ENCODE results near the gene ARHGEF12. TPM values are rescaled to one million over a fixed set of nuclear protein-coding genes. Genes with fewer than 3 reads are reported as not detected.
A peak's percentile ranks its signal among the peaks of the same experiment; 100 is the strongest.

ARHGEF12 gene
- total and polyA plus RNA-seq, 4 donors = 19.0 to 243 (median 55.6) TPM

DNA sequence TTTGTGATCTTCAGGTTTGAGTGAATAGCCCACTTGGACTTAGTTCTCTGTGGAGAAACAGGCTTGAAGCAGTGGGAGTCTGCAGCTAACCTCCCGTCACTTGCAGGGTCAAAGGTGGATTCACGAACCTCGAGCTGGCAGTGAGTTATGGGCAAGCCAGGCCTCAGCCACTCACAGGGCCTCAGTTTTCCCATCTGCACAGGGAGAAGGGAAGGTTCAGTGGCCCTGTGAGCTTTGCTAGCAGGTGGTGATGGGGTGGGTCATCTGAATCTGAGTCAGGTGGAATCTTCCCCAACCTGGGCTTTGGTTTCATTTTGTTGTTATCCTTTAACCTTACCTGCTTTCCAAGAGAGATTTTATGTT is 88.7 kb downstream of the ARHGEF12 start:
- ATAC-seq (ENCODE audit: insufficient read depth, low FRiP score) = no peak
- Histone ChIP-seq H3K4me1 (ENCODE audit: control insufficient read depth in 5 of 5, insufficient read depth in 5 of 5, low read length in 5 of 5) (peaks cover 0 to 3% (median 0%) of the 10 kb centered on the region in 5 donors), H3K9me3 (ENCODE audit: control insufficient read depth in 4 of 4, insufficient read depth in 3 of 4, low read length in 3 of 4) (peaks cover 0 to 1% (median 0%) of the 10 kb centered on the region in 4 donors), H3K27me3 (ENCODE audit: control insufficient read depth in 3 of 3, insufficient read depth in 3 of 3, low read length in 2 of 3) (no peaks in the 10 kb centered on the region), H3K36me3 (ENCODE audit: control insufficient read depth in 4 of 4, insufficient read depth in 4 of 4, low read length in 4 of 4) (peaks cover 3 to 24% (median 13%) of the 10 kb centered on the region in 4 donors), H3K9ac (ENCODE audit: insufficient read depth in 1 of 2, low read length in 2 of 2) (no peak overlapping the region), H3K4me3 (no peak overlapping the region), H3K27ac (ENCODE audit: low read depth in 1 of 2, low read length in 1 of 2) (no peak overlapping the region)
- no peak for DNase-seq
- TF ChIP-seq, protein P1, sequence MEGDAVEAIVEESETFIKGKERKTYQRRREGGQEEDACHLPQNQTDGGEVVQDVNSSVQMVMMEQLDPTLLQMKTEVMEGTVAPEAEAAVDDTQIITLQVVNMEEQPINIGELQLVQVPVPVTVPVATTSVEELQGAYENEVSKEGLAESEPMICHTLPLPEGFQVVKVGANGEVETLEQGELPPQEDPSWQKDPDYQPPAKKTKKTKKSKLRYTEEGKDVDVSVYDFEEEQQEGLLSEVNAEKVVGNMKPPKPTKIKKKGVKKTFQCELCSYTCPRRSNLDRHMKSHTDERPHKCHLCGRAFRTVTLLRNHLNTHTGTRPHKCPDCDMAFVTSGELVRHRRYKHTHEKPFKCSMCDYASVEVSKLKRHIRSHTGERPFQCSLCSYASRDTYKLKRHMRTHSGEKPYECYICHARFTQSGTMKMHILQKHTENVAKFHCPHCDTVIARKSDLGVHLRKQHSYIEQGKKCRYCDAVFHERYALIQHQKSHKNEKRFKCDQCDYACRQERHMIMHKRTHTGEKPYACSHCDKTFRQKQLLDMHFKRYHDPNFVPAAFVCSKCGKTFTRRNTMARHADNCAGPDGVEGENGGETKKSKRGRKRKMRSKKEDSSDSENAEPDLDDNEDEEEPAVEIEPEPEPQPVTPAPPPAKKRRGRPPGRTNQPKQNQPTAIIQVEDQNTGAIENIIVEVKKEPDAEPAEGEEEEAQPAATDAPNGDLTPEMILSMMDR (IDR thresholded peaks at IDR 0.05; ENCODE audit: control extremely low read depth, extremely low read depth) = no peak
- WGBS, 2 donors = 83 to 92% methylated on average over 3 of the region's 3 CpGs

DNA sequence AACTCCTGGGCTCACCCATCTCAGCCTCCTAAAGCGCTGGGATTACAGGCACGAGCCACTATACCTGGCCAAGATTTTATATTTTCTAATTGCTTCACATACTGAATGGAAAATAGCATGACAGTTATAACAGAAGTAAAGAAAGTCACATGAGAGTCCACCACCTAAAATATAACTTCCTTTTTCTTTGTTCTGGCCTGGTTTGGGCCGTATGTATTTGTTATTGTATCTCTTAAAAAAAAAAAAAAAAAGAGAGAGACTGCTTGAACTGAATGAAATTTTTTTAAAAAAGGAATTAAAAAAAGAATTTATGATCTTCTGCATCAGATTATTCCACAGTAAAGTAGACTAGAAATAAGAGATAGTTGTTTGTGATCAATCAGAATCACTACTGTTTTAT is 89.3 kb downstream of the ARHGEF12 start:
- peaks cover 0 to 1% (median 0%) of the 10 kb centered on the region in 4 donors for H3K9me3 ChIP-seq (ENCODE audit: control insufficient read depth in 4 of 4, insufficient read depth in 3 of 4, low read length in 3 of 4)
- ATAC-seq (ENCODE audit: insufficient read depth, low FRiP score) (no peak), DNase-seq (no peak)
- H3K27ac ChIP-seq (ENCODE audit: low read depth in 1 of 2, low read length in 1 of 2) = no peak overlapping the region
- peaks cover 3 to 24% (median 13%) of the 10 kb centered on the region in 4 donors for H3K36me3 ChIP-seq (ENCODE audit: control insufficient read depth in 4 of 4, insufficient read depth in 4 of 4, low read length in 4 of 4)
- H3K27me3 ChIP-seq (ENCODE audit: control insufficient read depth in 3 of 3, insufficient read depth in 3 of 3, low read length in 2 of 3) = no peaks in the 10 kb centered on the region
- TF ChIP-seq, protein P1 (IDR thresholded peaks at IDR 0.05; ENCODE audit: control extremely low read depth, extremely low read depth) = no peak
- WGBS, 2 donors = 42 to 66% methylated on average over 3 of the region's 3 CpGs
- no peak overlapping the region for H3K4me3 ChIP-seq
- H3K9ac ChIP-seq (ENCODE audit: insufficient read depth in 1 of 2, low read length in 2 of 2) = no peak overlapping the region
- H3K4me1 ChIP-seq (ENCODE audit: control insufficient read depth in 5 of 5, insufficient read depth in 5 of 5, low read length in 5 of 5) = peaks cover 0 to 3% (median 0%) of the 10 kb centered on the region in 5 donors

DNA sequence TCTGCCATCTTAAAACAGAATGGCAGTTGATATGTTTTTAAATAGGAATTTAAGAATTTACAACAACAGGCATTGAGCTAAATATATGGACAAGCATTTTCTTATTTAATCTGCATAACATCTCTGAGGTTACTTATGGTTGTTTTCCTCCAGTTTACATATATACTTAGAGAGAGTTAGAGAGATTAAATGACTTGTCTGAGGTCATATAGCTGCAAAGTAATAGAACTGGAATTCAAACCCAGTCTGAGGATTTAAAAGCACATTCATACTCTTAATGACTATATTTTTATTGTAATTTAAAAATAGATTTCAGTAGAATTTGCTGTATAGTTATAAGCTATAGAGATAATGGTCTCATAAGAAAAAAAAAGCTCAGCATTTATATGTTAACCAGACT is 93.9 kb downstream of the ARHGEF12 start:
- Histone ChIP-seq H3K27me3 (ENCODE audit: control insufficient read depth in 3 of 3, insufficient read depth in 3 of 3, low read length in 2 of 3) (no peaks in the 10 kb centered on the region), H3K36me3 (ENCODE audit: control insufficient read depth in 4 of 4, insufficient read depth in 4 of 4, low read length in 4 of 4) (peaks cover 0 to 16% (median 11%) of the 10 kb centered on the region in 4 donors), H3K27ac (ENCODE audit: low read depth in 1 of 2, low read length in 1 of 2) (no peak overlapping the region), H3K4me1 (ENCODE audit: control insufficient read depth in 5 of 5, insufficient read depth in 5 of 5, low read length in 5 of 5) (peaks cover 0 to 3% (median 0%) of the 10 kb centered on the region in 5 donors), H3K9ac (ENCODE audit: insufficient read depth in 1 of 2, low read length in 2 of 2) (no peak overlapping the region), H3K4me3 (no peak overlapping the region), H3K9me3 (ENCODE audit: control insufficient read depth in 4 of 4, insufficient read depth in 3 of 4, low read length in 3 of 4) (no peaks in the 10 kb centered on the region)
- TF ChIP-seq, protein P1 (IDR thresholded peaks at IDR 0.05; ENCODE audit: control extremely low read depth, extremely low read depth) = no peak
- DNase-seq (no peak), ATAC-seq (ENCODE audit: insufficient read depth, low FRiP score) (no peak)

DNA sequence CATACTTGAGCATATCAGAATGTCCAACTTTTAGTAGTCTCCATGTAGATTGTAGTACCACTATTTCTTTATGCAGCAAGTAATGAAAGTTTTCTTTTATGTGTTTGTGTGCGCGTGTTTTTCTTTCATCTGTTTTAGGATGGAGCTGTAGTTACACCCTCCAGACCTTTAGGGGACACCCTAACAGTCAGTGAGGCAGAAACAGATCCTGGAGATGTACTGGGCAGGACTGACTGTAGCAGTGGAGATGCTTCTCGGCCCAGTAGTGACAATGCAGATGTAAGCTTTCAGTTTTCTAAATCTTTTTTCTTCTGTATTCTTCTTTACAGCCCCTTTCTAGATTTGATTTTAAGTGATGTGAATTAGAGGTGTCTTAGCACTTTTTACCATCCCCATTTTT is 95.4 kb downstream of the ARHGEF12 start:
- 72 to 92% methylated on average over 3 of the region's 3 CpGs for WGBS, 2 donors
- no peak overlapping the region for H3K4me3 ChIP-seq
- H3K36me3 ChIP-seq (ENCODE audit: control insufficient read depth in 4 of 4, insufficient read depth in 4 of 4, low read length in 4 of 4) = peaks cover 1 to 21% (median 13%) of the 10 kb centered on the region in 4 donors
- DNase-seq (no peak), ATAC-seq (ENCODE audit: insufficient read depth, low FRiP score) (peak; percentile 23)
- peak overlapping the region; percentile 77 to 85 for H3K27ac ChIP-seq (ENCODE audit: low read depth in 1 of 2, low read length in 1 of 2)
- H3K4me1 ChIP-seq (ENCODE audit: control insufficient read depth in 5 of 5, insufficient read depth in 5 of 5, low read length in 5 of 5) = peaks cover 0 to 3% (median 0%) of the 10 kb centered on the region in 5 donors
- TF ChIP-seq, protein P1 (IDR thresholded peaks at IDR 0.05; ENCODE audit: control extremely low read depth, extremely low read depth) = no peak
- H3K9ac ChIP-seq (ENCODE audit: insufficient read depth in 1 of 2, low read length in 2 of 2) = no peak overlapping the region
- no peaks in the 10 kb centered on the region for H3K27me3 ChIP-seq (ENCODE audit: control insufficient read depth in 3 of 3, insufficient read depth in 3 of 3, low read length in 2 of 3)
- H3K9me3 ChIP-seq (ENCODE audit: control insufficient read depth in 4 of 4, insufficient read depth in 3 of 4, low read length in 3 of 4) = no peaks in the 10 kb centered on the region

Data from lung (tissue), 12 donors.